Mucosa of descending colon (tissue), 3 donors: ENCODE measurements around the gene TM4SF18. TPM values are rescaled to one million over a fixed set of nuclear protein-coding genes. Genes with fewer than 3 reads are reported as not detected.

Source experiments
- ATAC-seq: fragments of 200-7000 bp; cut with Tn5 transposase; one replicate; pipeline ENCODE4 v1.9.1; 2020; ENCODE audit warnings: mild to moderate bottlenecking, moderate library complexity
- DNase-seq, 3 donors: peaks; one replicate each; pipeline ENCODE4 v3.0.0-alpha.2; 2020
- H3K36me3 ChIP-seq: fragments of 200-600 bp; one replicate; pipeline ENCODE4 v1.8.0; 2021; ENCODE audit warnings: low read depth, mild to moderate bottlenecking
- H3K4me1 ChIP-seq: fragments of 200-600 bp; one replicate; pipeline ENCODE4 v1.8.0; 2021; ENCODE audit warnings: low read depth, mild to moderate bottlenecking
- H3K4me3 ChIP-seq: fragments of 200-600 bp; one replicate; pipeline ENCODE4 v1.8.0; 2021; ENCODE audit warnings: mild to moderate bottlenecking
- H3K9me3 ChIP-seq: fragments of 200-600 bp; one replicate; pipeline ENCODE4 v1.8.0; 2021; ENCODE audit warnings: mild to moderate bottlenecking
- intact Hi-C, 2 donors: fragments of 100-400 bp; cut with DNase I in 1 of 2; cut with micrococcal nuclease in 1 of 2; formaldehyde crosslinking; loops; one replicate each; pipeline versions ENCODE4 v1.11.0 to v1.11.1; 2022; cut with DNase I, micrococcal nuclease
- total RNA-seq, 3 donors: library from RNA; stranded (reverse); fragmentation: NEBNext Ultra II Directional in 2 of 3; extraction: Animal tissue kit (Norgen Biotek cat#: 25700) in 2 of 3; gene quantifications; one replicate each; pipeline versions ENCODE4 v1.2.1 to v1.2.4, GENCODE V29; 2021 to 2023
- TF ChIP-seq, protein P1 (sequence below): fragments of 200-600 bp; IDR thresholded peaks from one replicate; pipeline ENCODE4 v1.8.0; 2022; ENCODE audit warnings: antibody characterized with exemption, mild to moderate bottlenecking
- donor health status: DM: no; HTN: no; CAD: no; lungs with moderate emphysema.
- donor health status: DM: no; HTN: no; CAD: no.
- donor health status: DM: no; HTN: yes; CAD: no.

The TM4SF18 gene
- total RNA-seq, 3 donors from 2014 or later, result 1.9 to 2.4 (median 2.2) TPM

DNA sequence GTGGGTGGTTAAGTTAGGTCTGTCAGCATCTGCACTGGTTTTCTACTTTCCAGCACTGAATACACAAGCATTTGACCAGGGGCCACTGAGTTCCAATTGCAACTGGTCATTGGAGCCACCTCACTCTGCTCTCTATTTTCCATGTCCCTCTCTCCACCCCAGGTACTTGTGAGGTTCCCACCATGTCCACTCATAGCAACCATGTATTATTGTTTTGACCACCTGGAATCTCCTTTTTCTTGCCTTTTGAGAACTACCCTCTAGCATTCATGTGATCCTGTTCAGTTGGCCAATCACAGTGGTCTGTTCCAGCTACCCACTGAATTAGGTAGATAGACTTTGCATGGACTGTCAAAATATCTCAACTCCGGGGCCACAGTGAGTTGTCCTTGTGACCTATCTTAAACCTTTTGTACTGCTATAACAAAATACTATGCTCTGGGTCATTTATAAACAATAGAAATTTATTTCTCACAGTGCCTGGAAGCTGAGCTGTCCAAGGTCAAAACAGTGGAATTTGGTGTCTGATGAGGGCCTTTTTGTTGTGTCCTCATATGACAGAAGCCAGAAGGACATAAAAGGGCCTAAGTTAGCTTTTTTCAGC lies 20.2 kb upstream of the TM4SF18 start:
- DNase-seq (no peak), ATAC-seq (no peak)
- TF ChIP-seq, protein P1, sequence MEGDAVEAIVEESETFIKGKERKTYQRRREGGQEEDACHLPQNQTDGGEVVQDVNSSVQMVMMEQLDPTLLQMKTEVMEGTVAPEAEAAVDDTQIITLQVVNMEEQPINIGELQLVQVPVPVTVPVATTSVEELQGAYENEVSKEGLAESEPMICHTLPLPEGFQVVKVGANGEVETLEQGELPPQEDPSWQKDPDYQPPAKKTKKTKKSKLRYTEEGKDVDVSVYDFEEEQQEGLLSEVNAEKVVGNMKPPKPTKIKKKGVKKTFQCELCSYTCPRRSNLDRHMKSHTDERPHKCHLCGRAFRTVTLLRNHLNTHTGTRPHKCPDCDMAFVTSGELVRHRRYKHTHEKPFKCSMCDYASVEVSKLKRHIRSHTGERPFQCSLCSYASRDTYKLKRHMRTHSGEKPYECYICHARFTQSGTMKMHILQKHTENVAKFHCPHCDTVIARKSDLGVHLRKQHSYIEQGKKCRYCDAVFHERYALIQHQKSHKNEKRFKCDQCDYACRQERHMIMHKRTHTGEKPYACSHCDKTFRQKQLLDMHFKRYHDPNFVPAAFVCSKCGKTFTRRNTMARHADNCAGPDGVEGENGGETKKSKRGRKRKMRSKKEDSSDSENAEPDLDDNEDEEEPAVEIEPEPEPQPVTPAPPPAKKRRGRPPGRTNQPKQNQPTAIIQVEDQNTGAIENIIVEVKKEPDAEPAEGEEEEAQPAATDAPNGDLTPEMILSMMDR, result no peak
- Histone ChIP-seq H3K4me3 (no peak overlapping the region), H3K36me3 (no peaks in the 10 kb centered on the region), H3K9me3 (no peaks in the 10 kb centered on the region), H3K4me1 (no peaks in the 10 kb centered on the region)
- intact Hi-C loops, result loop anchor here in 1 of 2 donors (5.0 kb wide), 1 partner anchor 129 kb away; no protein-coding TSS in a partner anchor

DNA sequence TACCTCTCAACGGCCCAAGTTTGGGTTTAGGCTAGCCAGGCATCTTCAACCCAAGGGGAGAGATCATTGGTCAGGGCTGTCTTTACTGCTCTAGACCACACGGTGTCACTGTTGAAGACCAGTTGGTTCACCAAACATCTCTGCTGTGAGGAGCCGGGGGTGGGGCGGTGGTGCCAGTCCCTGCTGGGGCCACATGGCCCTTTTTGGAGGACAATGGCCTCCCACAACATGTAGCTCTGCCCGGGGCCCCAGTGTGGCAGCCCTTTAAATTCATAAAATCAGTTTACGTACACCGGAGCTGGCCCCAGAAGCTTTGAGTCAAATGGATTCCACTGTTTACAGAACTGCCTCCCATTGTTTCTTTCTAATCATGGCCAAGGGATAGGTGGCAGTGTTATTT lies 19.1 kb upstream of the TM4SF18 start:
- TF ChIP-seq, protein P1, result no peak
- no peaks in the 10 kb centered on the region for H3K9me3 ChIP-seq
- H3K4me3 ChIP-seq, result no peak overlapping the region
- peak; percentile 92 for ATAC-seq
- peak; percentile 52 to 57 (median 54) for DNase-seq
- H3K36me3 ChIP-seq, result no peaks in the 10 kb centered on the region
- no peaks in the 10 kb centered on the region for H3K4me1 ChIP-seq
- intact Hi-C loops, result loop anchor here in 1 of 2 donors (5.0 kb wide), 1 partner anchor 130 kb away; no protein-coding TSS in a partner anchor

DNA sequence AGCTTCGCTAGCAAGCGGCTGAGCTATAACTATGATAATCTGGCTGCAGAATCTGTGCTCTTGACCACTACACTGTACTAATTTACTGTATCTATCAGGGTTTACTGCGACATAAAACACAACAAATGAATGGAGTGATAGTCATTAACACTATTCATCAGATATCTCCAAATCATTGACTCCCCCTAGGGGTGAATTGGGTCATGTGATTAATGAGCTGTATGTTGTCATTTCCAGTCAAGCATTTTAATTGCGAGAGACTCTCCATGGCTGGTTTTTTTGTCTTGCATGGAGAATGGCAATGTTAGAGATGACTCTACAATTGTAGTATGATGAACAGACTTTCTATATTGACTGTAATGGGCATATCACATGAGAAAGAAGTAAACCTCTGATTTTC lies 10.5 kb upstream of the TM4SF18 start:
- DNase-seq (no peak), ATAC-seq (no peak)
- TF ChIP-seq, protein P1, result no peak
- Histone ChIP-seq H3K4me1 (peaks cover 8% of the 10 kb centered on the region), H3K9me3 (no peaks in the 10 kb centered on the region), H3K4me3 (no peak overlapping the region), H3K36me3 (no peaks in the 10 kb centered on the region)
- intact Hi-C loops, result no loop called here

DNA sequence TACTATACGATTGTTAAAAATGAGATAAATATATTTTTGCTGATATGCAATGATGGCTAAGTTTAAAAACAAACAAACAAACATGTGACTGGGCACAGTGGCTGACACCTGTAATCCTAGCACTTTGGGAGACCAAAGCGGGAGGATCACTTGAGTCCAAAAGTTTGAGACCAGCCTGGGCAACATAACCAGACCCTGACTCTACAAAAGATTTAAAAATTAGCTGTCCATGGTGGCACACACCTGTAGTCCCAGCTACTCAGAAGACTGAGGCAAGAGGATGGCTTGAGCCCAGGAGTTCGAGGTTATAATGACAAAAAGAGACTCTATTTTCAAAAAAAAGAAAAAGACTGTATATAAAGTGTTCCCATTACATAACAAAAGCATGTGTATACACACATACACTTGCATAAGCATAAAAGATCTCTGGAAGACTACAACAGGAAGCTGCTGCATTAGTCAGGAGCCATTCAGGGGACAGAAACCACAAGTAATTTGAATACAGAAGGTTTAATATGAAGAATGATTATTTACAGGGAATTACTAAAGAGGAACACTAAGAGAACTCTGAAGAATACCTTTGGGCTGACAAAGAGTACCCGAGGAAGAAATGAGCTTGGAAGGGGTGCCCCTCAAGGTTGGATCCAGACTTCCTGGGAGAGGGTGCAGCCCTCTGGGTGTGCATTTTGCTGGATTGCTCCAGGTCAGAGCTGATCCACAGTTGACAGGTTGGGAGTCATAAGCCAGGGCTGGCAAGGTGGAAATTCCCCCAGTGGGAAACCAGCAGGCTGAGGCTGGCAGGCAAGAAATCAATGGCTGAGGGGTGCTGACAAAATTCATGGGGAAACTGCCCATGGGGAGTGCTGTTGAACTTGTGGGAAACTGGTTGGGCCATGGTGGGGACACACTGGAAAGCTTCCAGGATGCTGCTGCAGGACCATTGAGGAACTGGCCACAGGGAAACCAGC lies 9.3 kb upstream of the TM4SF18 start:
- H3K4me1 ChIP-seq, result peaks cover 8% of the 10 kb centered on the region
- ATAC-seq (peak; percentile 21), DNase-seq (no peak)
- no peak overlapping the region for H3K4me3 ChIP-seq
- no peaks in the 10 kb centered on the region for H3K9me3 ChIP-seq
- TF ChIP-seq, protein P1, result no peak
- no peaks in the 10 kb centered on the region for H3K36me3 ChIP-seq
- intact Hi-C loops, result no loop called here

DNA sequence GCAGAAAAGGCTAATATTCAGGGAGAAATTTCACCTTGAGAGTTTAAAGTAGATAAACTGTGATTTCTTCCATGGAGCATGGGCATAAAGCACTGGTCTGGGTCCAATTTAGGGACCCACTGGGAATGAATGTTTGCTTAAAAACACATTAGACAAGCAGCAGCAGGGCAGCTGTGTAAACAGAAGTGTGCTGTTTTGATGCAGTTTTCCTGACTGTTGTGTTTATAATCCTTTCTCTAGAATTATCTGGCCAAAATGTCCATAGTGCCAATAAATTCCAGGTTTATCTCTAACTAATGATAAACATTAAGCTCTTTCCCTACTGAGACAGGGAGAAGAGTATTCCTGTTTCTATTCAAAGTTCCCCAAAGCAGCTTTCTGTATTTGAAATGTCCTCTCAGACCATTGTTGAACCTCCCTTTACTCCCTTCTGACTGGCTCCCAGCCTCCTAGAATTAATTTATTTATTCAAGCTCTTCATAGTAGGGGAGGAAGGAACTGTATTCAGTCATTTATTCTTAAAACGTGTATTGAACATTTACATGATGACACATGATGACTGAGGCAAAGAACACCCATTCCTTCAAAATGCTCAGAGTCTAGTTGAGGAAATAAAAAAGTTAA lies 7.0 kb upstream of the TM4SF18 start:
- no peaks in the 10 kb centered on the region for H3K9me3 ChIP-seq
- ATAC-seq, result peak; percentile 37
- no peak overlapping the region for H3K4me3 ChIP-seq
- peaks cover 8% of the 10 kb centered on the region for H3K4me1 ChIP-seq
- TF ChIP-seq, protein P1, result no peak
- intact Hi-C loops, result no loop called here
- DNase-seq, result no peak
- H3K36me3 ChIP-seq, result no peaks in the 10 kb centered on the region
